OCI-LY3 (cell line): ENCODE data around the gene RAP2C.
A peak's percentile ranks its signal among the peaks of the same experiment; 100 is the strongest.

ENCODE experiments used
- EZH2phosphoT487 ChIP-seq: fragments of 200-600 bp; shearing (Covaris generic); IDR thresholded peaks from 2 replicates; pipeline ENCODE4 v1.6.1; 2018; ENCODE audit warnings: antibody characterized with exemption, mixed run types, low read depth
- TF ChIP-seq, protein P1 (sequence below): fragments of 200-600, 300-600 bp; sonication (generic); IDR thresholded peaks from 2 replicates; pipeline ENCODE4 v1.5.1; 2014; ENCODE audit warnings: antibody characterized with exemption, low read length, low read depth

DNA sequence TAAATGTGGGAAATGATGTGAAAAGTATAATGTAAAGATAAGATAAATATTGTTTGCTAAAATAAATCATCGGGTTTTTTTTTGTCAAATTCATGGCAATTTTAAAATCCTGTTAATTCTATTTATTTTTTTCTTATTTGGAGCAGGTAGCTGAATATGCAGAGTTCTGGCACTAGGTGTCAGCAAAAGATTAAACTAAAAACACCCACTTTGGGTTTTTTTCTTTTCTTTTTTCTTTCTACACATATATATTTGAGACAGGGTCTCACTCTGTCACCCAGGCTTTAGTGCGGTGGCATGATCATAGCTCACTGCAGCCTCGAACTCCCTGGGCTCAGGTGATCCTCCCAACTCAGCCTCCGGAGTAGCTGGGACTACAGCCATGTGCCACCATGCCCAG, 6.9 kb upstream of the RAP2C start:
- TF ChIP-seq, protein P1, sequence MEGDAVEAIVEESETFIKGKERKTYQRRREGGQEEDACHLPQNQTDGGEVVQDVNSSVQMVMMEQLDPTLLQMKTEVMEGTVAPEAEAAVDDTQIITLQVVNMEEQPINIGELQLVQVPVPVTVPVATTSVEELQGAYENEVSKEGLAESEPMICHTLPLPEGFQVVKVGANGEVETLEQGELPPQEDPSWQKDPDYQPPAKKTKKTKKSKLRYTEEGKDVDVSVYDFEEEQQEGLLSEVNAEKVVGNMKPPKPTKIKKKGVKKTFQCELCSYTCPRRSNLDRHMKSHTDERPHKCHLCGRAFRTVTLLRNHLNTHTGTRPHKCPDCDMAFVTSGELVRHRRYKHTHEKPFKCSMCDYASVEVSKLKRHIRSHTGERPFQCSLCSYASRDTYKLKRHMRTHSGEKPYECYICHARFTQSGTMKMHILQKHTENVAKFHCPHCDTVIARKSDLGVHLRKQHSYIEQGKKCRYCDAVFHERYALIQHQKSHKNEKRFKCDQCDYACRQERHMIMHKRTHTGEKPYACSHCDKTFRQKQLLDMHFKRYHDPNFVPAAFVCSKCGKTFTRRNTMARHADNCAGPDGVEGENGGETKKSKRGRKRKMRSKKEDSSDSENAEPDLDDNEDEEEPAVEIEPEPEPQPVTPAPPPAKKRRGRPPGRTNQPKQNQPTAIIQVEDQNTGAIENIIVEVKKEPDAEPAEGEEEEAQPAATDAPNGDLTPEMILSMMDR, result peak; percentile 51
- no peak for TF ChIP-seq EZH2phosphoT487
